K562 (cell line): ENCODE results near the gene CYFIP2. TPM values are rescaled to one million over a fixed set of nuclear protein-coding genes. Genes with fewer than 3 reads are reported as not detected.

Source experiments
- ARID2 ChIP-seq: fragments of 450-650 bp; IDR thresholded peaks from 2 replicates; pipeline ENCODE4 v1.6.1; 2017; ENCODE audit warnings: antibody characterized with exemption, mild to moderate bottlenecking
- ARNT ChIP-seq, 2 experiments: fragments of 450-650 bp; IDR thresholded peaks; 2 replicates each; pipeline ENCODE4 v1.6.1; 2016; ENCODE audit warnings: mild to moderate bottlenecking in 1 of 2
- BRCA1 ChIP-seq, 2 experiments: fragments of 450-650 bp in 1 of 2; sonication (generic) in 1 of 2; formaldehyde crosslinking in 1 of 2; IDR thresholded peaks; 2 replicates each; pipeline versions ENCODE4 v1.5.0 to v1.6.1; 2017 to 2020; ENCODE audit warnings: mild to moderate bottlenecking in 1 of 2, missing genetic modification reagents in 1 of 2
- CC2D1A ChIP-seq: fragments of 450-650 bp; IDR thresholded peaks from 2 replicates; pipeline ENCODE4 v1.6.1; 2017; ENCODE audit warnings: mild to moderate bottlenecking
- E2F3 ChIP-seq: fragments of 250-450 bp; sonication (Bioruptor Pico); IDR thresholded peaks from 2 replicates; pipeline ENCODE4 v1.4.0; 2020; ENCODE audit warnings: mild to moderate bottlenecking
- FOSL1 ChIP-seq: fragments of 200-800 bp; sonication (Bioruptor generic); conservative IDR thresholded peaks from 2 replicates; pipeline ENCODE4 v1.6.1; 2016; ENCODE audit warnings: missing genetic modification characterization, missing compliant biosample characterization
- HEY1 ChIP-seq: fragments of 250-450 bp; sonication (Bioruptor Pico); IDR thresholded peaks from 2 replicates; pipeline ENCODE4 v1.5.0; 2020; ENCODE audit warnings: mild to moderate bottlenecking, moderate library complexity, borderline replicate concordance
- HMG20A ChIP-seq: fragments of 450-650 bp; formaldehyde crosslinking; conservative IDR thresholded peaks from 2 replicates; pipeline ENCODE4 v1.4.0; 2020; ENCODE audit warnings: mild to moderate bottlenecking, mixed read lengths
- NR1H2 ChIP-seq: sonication (generic); formaldehyde crosslinking; IDR thresholded peaks from 2 replicates; pipeline ENCODE4 v1.4.0; 2020; ENCODE audit warnings: mild to moderate bottlenecking, missing genetic modification reagents
- RBBP5 ChIP-seq: fragments of 200-600 bp; sonication (generic); IDR thresholded peaks from 2 replicates; pipeline ENCODE4 v1.6.1; 2012; ENCODE audit warnings: borderline replicate concordance, mild to moderate bottlenecking, low read length, control low read depth, inconsistent platforms; ENCODE audit not compliant: insufficient read depth, poor library complexity, severe bottlenecking
- RFX1 ChIP-seq: fragments of 450-650 bp; IDR thresholded peaks from 2 replicates; pipeline ENCODE4 v1.6.1; 2016; ENCODE audit warnings: mild to moderate bottlenecking, moderate library complexity
- STAT5A ChIP-seq: IDR thresholded peaks from 2 replicates; pipeline ENCODE4 v1.6.1; 2012; ENCODE audit warnings: low read length, inconsistent platforms, borderline replicate concordance
- ZNF143 ChIP-seq: sonication (generic); formaldehyde crosslinking; IDR thresholded peaks from 2 replicates; pipeline ENCODE4 v1.9.0; 2022; ENCODE audit warnings: mild to moderate bottlenecking, missing genetic modification reagents
- ZNF57 ChIP-seq: fragments of 450-650 bp; formaldehyde crosslinking; IDR thresholded peaks from 2 replicates; pipeline ENCODE4 v1.4.0; 2020; ENCODE audit warnings: mild to moderate bottlenecking, moderate library complexity
- ZNF589 ChIP-seq: fragments of 200-800 bp; sonication (Bioruptor generic); IDR thresholded peaks from 2 replicates; pipeline ENCODE4 v1.6.1; 2016; ENCODE audit warnings: low read depth, missing genetic modification characterization, missing compliant biosample characterization
- ZNF77 ChIP-seq: fragments of 250-450 bp; sonication (Bioruptor Pico); IDR thresholded peaks from 2 replicates; pipeline ENCODE4 v1.5.0; 2020
- ZZZ3 ChIP-seq: fragments of 450-650 bp; IDR thresholded peaks from 2 replicates; pipeline ENCODE4 v1.6.1; 2016; ENCODE audit warnings: antibody characterized with exemption, mild to moderate bottlenecking, moderate library complexity
- polyA plus RNA-seq, 8 experiments: library from polyadenylated mRNA; depleted of rRNA in 4 of 8; stranded (reverse) in 5 of 8; unstranded in 3 of 8; fragments of >200 nt; fragmentation: Nextera tagmentation in 2 of 8; fragmentation: Illumina TruSeq in 1 of 8; extraction: Ambion mirVana in 2 of 8; extraction: Trizol in 1 of 8; gene quantifications; 2 replicates each; pipeline versions ENCODE4 v1.2.1 to v1.2.3, GENCODE V29; 2011 to 2014; ENCODE audit warnings: inconsistent platforms in 1 of 8, missing spikeins in 1 of 8
- total RNA-seq, 7 experiments: library from RNA; depleted of rRNA in 6 of 7; stranded (reverse); fragments of >200 nt in 6 of 7; fragmentation: Illumina TruSeq in 2 of 7; extraction: Trizol in 2 of 7; gene quantifications; 2 replicates each; pipeline versions ENCODE4 v1.2.1 to v1.2.3, GENCODE V29; 2011 to 2021; ENCODE audit warnings: low replicate concordance in 1 of 7
- TF ChIP-seq, protein P1 (sequence below): fragments of 250-450 bp; sonication (Bioruptor Pico); IDR thresholded peaks from 2 replicates; pipeline ENCODE4 v1.8.0; 2022; ENCODE audit warnings: moderate library complexity, mild to moderate bottlenecking, inconsistent platforms
- TF ChIP-seq, protein P2 (sequence below): fragments of 250-450 bp; sonication (Bioruptor Pico); IDR thresholded peaks from 2 replicates; pipeline ENCODE4 v1.9.0; 2021; ENCODE audit warnings: mild to moderate bottlenecking
- TF ChIP-seq, protein P3 (sequence below): fragments of 200-800 bp; sonication (Bioruptor generic); IDR thresholded peaks from 2 replicates; pipeline ENCODE4 v1.6.1; 2016; ENCODE audit warnings: missing genetic modification characterization, missing compliant biosample characterization
- TF ChIP-seq, protein P4 (sequence below): sonication (generic); formaldehyde crosslinking; IDR thresholded peaks from 2 replicates; pipeline ENCODE4 v1.8.1; 2023; ENCODE audit warnings: mild to moderate bottlenecking, missing genetic modification reagents, moderate library complexity

Gene CYFIP2
- total and polyA plus RNA-seq, 9 of the 15 experiments (the other 6 are each of a cell fraction or from before 2014, with no cell fraction given): 0.76 to 2.9 (median 1.4) TPM; not detected in 1

DNA sequence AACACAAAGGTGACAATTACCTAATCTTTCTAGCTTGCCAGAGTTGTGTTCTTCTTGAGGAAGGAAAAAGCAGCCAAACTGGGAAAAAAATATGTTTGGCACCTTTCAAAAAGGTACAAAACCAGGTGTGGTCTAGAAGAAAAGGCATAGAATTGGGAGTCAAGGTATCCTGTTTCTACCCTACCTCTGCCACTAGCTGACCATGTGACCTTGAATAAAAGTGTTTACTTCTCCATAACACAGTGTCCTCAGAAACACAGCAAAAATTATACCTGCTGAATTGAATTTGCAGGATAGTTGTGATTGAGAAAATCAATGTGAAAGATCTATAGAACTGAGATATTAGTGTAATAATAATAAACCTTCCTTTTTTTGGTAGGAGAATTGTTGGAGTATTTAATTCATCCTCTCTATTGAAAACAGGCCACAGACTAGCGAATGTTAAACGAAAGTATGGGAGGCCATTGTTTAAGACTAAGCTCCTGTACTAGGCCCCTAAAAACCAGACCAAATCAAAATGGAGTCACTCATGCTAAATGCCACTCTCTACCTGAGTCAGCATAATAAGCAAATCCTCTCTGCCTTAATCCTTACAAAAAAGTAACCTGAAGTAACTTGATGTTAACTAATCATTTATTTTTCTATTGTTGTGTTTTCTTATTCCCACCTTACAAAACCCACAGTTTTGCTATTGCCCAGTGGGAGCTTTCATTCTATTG is 12.6 kb downstream of the CYFIP2 start (continued):
- TF ChIP-seq, protein P1, sequence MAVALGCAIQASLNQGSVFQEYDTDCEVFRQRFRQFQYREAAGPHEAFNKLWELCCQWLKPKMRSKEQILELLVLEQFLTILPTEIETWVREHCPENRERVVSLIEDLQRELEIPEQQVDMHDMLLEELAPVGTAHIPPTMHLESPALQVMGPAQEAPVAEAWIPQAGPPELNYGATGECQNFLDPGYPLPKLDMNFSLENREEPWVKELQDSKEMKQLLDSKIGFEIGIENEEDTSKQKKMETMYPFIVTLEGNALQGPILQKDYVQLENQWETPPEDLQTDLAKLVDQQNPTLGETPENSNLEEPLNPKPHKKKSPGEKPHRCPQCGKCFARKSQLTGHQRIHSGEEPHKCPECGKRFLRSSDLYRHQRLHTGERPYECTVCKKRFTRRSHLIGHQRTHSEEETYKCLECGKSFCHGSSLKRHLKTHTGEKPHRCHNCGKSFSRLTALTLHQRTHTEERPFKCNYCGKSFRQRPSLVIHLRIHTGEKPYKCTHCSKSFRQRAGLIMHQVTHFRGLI (CRISPR knock-in tag): peak; percentile 98
- TF ChIP-seq RBBP5 (no peak), ZNF77 (CRISPR knock-in tag) (no peak), ZNF143 (no peak), E2F3 (CRISPR knock-in tag) (peak; percentile 87), ZNF589 (peak; percentile 94), HMG20A (CRISPR knock-in tag) (peak; percentile 88), ZNF57 (peak; percentile 83; the same call in 1 of the 2 replicates), ZZZ3 (no peak), ARNT (IDR thresholded peaks at IDR 0.05) (no peak), HEY1 (CRISPR knock-in tag) (peak; percentile 79; the same call in 1 of the 2 replicates), FOSL1 (tag) (no peak; the same call in 1 of the 2 replicates), NR1H2 (CRISPR knock-in tag) (no peak), BRCA1 (IDR thresholded peaks at IDR 0.05) (no peak), BRCA1 (CRISPR knock-in tag; IDR thresholded peaks at IDR 0.05) (no peak), CC2D1A (no peak), STAT5A (no peak), ARID2 (no peak), RFX1 (no peak)
- TF ChIP-seq, protein P2, sequence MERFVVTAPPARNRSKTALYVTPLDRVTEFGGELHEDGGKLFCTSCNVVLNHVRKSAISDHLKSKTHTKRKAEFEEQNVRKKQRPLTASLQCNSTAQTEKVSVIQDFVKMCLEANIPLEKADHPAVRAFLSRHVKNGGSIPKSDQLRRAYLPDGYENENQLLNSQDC (CRISPR knock-in tag): no peak
- TF ChIP-seq, protein P3, sequence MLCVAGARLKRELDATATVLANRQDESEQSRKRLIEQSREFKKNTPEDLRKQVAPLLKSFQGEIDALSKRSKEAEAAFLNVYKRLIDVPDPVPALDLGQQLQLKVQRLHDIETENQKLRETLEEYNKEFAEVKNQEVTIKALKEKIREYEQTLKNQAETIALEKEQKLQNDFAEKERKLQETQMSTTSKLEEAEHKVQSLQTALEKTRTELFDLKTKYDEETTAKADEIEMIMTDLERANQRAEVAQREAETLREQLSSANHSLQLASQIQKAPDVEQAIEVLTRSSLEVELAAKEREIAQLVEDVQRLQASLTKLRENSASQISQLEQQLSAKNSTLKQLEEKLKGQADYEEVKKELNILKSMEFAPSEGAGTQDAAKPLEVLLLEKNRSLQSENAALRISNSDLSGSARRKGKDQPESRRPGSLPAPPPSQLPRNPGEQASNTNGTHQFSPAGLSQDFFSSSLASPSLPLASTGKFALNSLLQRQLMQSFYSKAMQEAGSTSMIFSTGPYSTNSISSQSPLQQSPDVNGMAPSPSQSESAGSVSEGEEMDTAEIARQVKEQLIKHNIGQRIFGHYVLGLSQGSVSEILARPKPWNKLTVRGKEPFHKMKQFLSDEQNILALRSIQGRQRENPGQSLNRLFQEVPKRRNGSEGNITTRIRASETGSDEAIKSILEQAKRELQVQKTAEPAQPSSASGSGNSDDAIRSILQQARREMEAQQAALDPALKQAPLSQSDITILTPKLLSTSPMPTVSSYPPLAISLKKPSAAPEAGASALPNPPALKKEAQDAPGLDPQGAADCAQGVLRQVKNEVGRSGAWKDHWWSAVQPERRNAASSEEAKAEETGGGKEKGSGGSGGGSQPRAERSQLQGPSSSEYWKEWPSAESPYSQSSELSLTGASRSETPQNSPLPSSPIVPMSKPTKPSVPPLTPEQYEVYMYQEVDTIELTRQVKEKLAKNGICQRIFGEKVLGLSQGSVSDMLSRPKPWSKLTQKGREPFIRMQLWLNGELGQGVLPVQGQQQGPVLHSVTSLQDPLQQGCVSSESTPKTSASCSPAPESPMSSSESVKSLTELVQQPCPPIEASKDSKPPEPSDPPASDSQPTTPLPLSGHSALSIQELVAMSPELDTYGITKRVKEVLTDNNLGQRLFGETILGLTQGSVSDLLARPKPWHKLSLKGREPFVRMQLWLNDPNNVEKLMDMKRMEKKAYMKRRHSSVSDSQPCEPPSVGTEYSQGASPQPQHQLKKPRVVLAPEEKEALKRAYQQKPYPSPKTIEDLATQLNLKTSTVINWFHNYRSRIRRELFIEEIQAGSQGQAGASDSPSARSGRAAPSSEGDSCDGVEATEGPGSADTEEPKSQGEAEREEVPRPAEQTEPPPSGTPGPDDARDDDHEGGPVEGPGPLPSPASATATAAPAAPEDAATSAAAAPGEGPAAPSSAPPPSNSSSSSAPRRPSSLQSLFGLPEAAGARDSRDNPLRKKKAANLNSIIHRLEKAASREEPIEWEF (CRISPR knock-in tag): peak; percentile 79; the same call in 1 of the 2 replicates
- TF ChIP-seq, protein P4, sequence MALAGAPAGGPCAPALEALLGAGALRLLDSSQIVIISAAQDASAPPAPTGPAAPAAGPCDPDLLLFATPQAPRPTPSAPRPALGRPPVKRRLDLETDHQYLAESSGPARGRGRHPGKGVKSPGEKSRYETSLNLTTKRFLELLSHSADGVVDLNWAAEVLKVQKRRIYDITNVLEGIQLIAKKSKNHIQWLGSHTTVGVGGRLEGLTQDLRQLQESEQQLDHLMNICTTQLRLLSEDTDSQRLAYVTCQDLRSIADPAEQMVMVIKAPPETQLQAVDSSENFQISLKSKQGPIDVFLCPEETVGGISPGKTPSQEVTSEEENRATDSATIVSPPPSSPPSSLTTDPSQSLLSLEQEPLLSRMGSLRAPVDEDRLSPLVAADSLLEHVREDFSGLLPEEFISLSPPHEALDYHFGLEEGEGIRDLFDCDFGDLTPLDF (CRISPR knock-in tag): no peak
